ENCODE measurements around the gene MPG.

The MPG gene

GRCh38 chr16:83781-84615, 6.0 kb downstream of the MPG start:
- TF ChIP-seq, protein P1, sequence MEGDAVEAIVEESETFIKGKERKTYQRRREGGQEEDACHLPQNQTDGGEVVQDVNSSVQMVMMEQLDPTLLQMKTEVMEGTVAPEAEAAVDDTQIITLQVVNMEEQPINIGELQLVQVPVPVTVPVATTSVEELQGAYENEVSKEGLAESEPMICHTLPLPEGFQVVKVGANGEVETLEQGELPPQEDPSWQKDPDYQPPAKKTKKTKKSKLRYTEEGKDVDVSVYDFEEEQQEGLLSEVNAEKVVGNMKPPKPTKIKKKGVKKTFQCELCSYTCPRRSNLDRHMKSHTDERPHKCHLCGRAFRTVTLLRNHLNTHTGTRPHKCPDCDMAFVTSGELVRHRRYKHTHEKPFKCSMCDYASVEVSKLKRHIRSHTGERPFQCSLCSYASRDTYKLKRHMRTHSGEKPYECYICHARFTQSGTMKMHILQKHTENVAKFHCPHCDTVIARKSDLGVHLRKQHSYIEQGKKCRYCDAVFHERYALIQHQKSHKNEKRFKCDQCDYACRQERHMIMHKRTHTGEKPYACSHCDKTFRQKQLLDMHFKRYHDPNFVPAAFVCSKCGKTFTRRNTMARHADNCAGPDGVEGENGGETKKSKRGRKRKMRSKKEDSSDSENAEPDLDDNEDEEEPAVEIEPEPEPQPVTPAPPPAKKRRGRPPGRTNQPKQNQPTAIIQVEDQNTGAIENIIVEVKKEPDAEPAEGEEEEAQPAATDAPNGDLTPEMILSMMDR (IDR thresholded peaks at IDR 0.05; ENCODE audit: insufficient read depth, missing control alignments) = no peak
- FAIRE-seq = no peak

DNA sequence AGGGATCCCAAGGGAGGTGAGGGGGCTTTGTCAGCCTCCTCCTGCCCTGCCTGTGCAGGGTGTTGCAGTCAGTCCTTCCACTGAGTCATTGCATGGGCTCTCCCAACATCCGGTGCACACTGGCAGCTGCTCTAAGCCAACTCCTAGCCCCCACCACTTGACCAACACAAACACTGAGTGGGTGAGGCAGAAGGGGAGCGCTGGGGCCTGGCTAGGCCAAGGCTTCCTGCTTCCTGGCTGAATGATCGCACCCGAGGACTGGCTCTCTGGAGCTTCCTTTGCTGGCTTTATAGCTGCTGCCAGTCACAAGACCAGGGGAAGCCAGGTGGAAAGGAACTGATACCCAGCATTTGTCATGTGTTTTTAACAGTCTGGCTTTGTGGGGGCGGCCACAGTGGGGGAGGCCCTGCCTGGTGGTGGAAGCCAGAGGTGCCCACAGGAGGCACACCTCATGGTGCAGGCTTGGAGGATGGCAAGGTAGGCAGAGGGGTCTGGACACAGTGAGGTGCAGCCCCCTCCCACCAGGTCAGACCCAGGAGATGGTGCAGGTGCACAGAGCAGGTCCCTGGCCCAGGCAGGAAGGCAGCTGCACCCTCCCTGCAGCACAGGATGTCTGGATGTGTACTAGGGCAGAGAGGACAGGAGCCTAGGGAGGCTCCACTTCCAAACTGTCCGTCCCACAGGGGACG, 6.8 kb downstream of the MPG start:
- DNase-seq (ENCODE audit: insufficient read length, low spot score) = no peak
- TF ChIP-seq, protein P1 (IDR thresholded peaks at IDR 0.05; ENCODE audit: insufficient read depth, missing control alignments) = no peak
- no peak for FAIRE-seq

More at GRCh38 chr16:83781-84615, 6.0 kb downstream of the MPG start:
- no peak for DNase-seq (ENCODE audit: insufficient read length, low spot score)

- TF ChIP-seq, protein P1 (IDR thresholded peaks at IDR 0.05; ENCODE audit: insufficient read depth, missing control alignments) = no peak
- FAIRE-seq (no peak), DNase-seq (ENCODE audit: insufficient read length, low spot score) (no peak)
Measured at GRCh38 chr16:85407-85782, 7.4 kb downstream of the MPG start.

- TF ChIP-seq, protein P1 (IDR thresholded peaks at IDR 0.05; ENCODE audit: insufficient read depth, missing control alignments) = no peak
- no peak for FAIRE-seq
- DNase-seq (ENCODE audit: insufficient read length, low spot score) = no peak
Measured at GRCh38 chr16:85865-86264, 7.8 kb downstream of the MPG start.

GRCh38 chr16:86483-86952, 8.5 kb downstream of the MPG start:
- TF ChIP-seq, protein P1 (IDR thresholded peaks at IDR 0.05; ENCODE audit: insufficient read depth, missing control alignments) = no peak
- DNase-seq (ENCODE audit: insufficient read length, low spot score) = no peak
- no peak for FAIRE-seq

DNA sequence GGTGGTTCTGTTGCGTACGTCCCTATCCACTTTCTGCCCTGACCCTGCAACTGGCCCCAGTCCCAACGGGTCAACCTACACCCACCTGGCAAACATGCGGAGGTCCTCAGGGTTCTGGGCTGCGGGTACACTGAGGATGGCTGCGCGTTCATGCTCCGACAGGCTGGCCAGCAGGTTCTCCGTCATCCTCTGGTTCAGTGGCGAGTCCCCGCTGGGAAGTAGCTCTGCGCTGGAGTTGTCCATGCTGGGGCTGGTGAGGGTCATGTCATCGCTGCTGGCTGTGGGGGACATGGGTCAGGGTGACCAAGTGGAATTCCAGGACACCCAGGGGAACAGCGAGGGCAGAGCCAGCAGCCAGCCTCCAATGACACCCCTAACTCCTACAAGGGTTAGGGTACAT, 10.6 kb downstream of the MPG start:
- TF ChIP-seq, protein P1 (IDR thresholded peaks at IDR 0.05; ENCODE audit: insufficient read depth, missing control alignments) = no peak
- FAIRE-seq (no peak), DNase-seq (ENCODE audit: insufficient read length, low spot score) (no peak)

All from D721Med (cell line).